Brain pericyte (primary cell): ENCODE measurements around the gene PRKG1.

Experiments
- DNase-seq: peaks from one replicate; pipeline ENCODE4 v3.0.0-alpha.2; 2012; ENCODE audit warnings: low read depth, low spot score

The PRKG1 gene

DNA sequence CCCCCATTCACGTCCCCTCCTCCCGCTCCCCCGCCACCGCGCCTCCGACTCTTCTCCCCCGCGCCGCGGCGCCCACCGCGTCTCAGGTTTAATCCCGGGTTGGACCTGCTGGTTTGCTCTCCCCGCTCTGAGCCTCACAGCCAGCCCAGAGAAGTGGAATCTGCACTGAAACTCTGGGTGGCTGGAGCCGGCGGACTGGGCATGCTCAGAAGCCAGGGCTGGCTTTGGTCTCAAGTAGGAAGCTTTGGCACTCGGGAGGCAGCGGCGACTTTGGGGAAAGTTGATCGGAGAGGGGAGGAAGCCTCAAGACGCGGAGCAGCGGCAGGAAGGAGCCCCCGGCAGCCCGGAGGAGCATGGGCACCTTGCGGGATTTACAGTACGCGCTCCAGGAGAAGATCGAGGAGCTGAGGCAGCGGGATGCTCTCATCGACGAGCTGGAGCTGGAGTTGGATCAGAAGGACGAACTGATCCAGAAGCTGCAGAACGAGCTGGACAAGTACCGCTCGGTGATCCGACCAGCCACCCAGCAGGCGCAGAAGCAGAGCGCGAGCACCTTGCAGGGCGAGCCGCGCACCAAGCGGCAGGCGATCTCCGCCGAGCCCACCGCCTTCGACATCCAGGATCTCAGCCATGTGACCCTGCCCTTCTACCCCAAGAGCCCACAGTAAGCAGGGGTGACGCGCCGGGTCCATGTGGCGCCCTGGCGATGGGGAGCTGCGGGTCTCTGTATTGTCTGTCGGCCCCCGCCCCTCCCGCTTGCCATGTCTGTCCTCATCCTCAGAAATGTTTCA lies at the start of gene PRKG1:
Gene PRKG1 (plus strand): TSS at position 250 of the 791 bp plus-strand sequence.
- DNase-seq = peak; percentile 40

DNA sequence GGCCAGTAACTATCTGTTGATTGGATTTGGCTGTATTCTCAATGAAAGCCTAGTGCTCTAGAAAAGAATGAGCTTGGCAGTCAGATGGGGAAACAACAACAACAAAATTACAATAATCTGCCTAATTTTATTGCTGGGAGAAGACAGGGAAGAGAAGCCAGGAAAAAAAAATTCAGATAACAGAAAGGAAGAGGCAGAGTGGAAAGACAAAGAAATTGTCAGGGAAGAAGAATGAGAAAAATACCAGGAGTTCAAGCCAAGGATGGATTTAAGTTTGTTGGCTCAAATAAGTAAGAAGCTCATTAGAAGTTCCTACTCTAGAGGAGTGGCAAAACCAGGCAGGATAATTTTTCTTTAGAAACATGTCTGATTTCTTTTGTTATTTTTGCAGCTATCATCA lies 45.9 kb upstream of the PRKG1 start:
- no peak for DNase-seq

DNA sequence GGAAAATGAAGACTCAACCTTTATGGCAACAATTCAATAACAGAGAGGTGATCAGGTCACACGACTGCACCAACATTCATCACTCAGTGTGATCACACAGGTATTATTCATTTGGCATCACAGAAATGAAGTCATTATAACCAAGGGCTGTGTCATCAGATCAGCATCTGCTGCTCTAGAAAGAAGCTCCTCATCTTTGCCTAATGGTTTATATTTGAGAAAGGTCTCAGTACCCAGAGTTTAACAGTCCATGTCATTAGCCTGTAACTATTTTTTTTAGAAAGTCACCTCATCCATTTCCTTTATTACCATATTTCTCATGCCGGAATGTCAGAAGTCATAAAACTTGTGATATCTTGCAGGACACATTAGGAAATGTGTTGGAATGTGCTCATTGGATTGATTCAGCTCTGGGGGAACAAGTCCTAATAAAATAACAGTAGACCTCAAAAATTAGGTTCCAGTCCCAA lies 45.1 kb upstream of the PRKG1 start:
- DNase-seq = no peak

DNA sequence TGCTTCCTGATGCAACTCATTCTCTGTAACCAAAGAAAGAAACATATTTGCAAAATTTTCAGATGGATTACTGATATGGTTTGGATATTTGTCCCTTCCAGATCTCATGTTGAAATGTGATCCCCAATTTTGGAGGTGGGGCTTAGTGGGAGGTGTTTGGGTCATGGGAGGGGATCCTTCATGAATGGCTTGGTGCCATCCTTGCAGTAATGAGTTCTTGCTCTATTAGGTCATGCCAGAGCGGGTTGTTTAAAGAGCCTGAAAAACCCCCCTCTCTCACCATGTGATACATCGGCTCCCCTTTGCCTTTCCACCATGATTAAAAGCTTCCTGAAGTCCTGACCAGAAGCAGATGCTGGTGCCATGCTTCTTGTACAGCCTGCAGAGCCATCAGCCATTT lies 43.8 kb upstream of the PRKG1 start:
- DNase-seq = no peak

DNA sequence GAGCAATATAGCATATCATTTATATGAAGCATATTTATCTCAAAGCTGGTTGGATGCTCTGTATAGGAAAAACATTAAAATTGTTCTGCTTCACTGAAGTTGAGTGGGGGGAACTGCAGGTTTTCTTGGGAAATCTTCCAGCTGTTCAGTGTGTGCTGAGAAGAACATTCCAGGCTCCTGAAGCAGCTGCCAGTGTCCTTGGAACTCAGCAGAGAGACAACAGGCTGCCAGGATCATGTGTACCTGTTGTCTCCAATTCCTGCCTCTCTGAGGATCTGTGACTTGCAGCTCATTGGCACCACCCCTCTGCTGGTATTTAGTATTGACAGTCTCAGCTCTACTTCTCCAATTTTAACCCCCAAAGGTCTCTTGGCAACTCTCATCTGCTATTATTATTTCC lies 42.3 kb upstream of the PRKG1 start:
- DNase-seq = no peak

DNA sequence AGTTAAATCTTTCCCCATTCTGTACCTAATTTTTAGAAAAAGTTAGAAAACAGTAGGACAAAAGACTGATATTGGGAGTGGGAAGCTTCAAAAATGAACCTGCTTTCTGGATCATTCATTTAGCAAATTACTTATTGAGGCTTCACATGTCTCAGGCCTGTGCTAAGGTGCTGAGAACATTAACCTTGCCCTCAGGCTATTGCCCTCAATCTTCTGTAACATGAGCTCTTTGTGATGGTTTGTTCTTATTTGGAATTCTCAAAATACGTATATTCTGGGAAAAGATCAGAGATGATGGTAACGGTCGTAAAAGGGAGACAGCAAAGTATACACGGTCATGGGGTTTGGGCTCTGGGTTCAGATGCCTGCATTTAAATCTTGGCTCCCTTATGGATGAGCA lies 39.5 kb upstream of the PRKG1 start:
- no peak for DNase-seq

DNA sequence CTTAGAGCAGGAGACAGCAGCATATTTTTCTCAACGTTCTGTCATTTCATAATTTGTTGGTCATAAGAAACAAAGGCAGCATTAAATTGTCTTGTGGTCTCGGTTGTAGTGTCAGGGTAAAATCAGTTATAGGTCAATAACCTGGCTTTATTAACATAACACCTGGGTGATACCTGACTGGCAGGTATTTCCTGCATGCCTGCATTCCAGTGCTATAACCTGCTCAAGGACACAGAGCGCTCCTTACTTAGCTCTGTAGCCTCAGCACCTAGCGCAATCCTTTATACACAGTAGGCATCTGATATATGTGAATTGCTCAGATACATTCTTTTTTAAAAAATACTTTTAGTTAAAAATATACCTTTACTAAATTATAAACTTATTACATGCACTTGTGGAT lies 38.9 kb upstream of the PRKG1 start:
- DNase-seq = no peak

DNA sequence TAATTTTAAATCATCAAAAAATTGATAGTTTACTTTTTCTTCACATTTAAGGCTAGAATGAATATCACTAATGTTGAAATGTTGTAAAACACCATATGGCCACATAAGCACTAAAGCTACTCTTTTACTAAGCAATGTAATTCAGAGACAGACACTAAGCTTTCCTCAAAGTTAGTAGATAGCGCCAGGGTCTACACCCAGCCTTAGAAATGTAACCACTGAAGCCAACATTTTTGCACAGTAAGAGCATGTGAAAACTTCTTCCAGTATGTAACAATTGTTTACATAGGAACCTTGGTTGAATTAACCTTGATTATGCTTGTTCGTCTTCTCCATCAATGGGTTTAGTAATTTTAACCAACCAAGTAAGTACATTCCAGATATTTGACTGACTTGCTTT lies 28.4 kb upstream of the PRKG1 start:
- no peak for DNase-seq

DNA sequence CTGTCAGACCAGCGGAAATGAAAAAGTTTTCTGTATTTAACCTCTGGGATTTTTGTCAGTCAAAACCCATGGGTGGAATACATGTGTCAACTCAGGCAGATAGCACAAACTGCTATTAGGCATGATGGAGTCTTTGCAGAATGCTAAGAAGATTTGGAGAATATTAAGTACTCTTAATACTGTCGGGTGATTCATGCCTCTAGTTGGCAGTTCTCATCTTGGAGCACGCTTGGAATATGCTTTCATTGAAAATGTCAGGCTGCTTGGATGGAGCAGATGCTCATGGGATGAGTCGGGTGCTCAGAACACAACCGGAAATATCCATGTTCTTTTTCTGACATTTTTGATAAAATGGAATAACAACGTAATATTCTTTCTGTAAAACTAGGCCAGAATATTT lies 27.6 kb upstream of the PRKG1 start:
- no peak for DNase-seq

DNA sequence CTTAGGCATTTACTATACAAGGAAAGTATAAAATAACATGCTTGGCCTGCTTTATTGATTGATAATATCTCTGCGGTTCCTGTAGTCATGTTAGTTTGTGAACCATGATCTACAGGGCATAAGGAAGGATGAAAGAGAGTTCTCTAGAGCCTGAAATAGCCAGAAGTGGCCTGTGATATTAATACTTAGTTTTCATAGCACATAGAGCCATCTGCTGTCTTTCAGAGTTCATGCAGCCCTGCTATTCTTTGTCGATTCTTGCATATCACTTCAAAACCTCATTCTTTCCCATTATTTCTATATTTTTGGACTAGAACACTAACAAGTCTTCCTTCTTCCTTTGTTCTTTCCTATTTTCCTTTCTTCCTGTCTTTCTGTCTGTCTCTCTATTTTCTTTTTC lies 26.4 kb upstream of the PRKG1 start:
- DNase-seq = no peak

DNA sequence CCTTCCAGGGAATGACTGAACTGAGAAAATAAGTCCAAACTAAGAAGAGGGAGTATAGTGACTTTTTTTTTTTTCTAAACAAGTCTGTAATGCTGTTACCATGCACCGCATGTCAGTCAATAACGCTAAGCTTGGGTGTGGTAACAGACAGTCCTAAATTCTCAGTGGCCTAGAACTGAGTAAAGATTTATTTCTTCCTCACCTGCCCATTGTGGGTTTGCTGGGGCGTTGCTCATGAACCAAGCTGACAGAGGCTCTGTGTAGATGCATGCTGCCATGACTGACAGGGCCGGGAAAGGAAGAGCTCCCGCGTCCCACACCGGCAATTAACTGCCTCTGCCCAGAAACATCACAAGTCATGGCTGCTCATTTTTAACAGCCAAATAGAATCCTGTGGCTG lies 25.5 kb upstream of the PRKG1 start:
- no peak for DNase-seq

DNA sequence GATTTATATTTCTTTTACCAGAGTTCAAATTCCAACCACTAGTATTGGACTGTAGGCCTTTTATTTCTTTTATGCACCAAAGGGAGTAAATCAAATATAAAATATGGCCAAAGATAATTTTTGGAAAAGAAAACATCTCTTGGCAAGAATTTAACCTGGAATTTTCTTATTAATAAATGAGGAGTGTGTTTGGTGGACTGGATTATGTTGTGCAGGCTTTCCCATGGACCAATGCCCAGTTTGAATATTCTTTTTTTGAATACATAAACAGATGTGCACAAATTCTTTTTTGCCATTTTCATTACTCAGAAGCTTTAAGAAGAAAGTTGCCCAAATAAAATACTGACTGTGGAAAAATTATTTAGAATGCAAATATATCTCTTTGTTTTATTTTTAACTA lies 22.1 kb upstream of the PRKG1 start:
- no peak for DNase-seq

DNA sequence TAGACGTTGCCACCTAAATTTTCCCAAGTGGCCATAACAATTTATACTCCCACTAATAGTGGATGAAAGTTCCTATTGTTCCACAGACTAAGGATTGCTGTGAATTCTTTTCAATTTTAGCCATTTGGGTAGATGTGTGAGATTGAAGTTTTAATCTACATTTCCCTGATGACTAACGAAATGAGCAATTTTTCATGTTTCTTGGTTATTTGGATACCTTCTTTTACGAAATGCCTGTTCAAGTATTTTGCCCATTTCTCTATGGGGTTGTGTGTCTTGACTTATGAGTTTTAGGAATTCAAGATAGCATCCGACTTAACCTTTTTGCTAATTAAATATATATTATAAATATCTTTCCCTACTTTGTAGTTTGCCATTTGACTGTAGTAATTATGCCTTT lies 16.4 kb upstream of the PRKG1 start:
- DNase-seq = no peak

DNA sequence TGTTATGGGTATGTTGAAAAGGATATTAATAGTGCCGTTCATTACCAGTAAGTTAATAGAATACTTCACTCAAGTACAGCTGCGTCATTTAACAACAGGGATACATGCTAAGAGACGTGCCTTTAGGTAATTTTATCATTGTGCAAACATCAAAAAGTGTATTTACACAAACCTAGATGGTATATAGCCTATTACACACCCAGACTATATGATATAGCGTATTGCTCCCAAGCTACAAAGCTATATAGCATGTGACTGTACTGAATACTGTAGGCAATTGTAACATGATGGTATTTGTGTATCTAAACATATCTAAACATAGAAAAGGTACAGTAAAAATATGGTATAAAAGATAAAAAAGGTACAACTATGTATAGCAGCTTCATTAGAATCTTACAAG lies 11.1 kb upstream of the PRKG1 start:
- no peak for DNase-seq

DNA sequence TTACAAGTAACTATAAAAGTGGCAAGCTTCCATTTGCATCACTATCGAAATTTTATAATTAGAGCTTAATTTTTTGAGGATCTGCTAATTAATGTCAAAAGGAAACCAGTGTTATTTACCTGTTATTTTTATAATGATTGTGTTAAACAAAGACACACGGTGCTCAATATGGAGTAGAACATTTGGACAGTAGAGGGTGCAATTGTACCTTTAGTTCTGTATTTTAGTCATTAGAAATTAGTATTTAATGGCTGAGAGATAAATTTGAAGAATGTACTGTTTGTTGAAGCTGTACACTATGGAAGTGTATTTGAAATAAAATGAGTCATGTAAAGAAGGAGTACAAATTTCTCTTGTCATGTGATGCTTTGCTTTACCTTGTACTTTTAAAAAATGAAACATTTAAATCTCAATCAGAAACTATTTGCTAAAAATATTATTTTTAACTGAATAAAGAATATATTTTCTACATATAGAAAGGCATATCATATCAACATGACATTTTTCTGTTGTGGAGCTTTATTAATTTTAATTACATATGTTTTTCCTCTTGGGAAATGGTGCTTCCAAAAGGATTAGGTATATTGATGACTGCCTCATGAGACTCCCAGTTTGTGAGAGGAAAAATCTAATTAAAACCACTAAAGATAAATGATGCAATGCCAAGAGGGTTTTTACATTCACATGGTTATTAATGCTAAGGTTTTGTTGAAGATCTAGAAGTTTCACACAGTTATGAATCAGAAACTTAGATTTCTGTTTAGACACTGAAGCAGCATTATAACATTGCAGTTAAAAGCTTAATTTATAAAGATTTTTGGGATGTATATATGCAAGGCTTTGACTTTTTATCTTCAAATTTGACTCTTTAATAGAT lies 10.4 kb upstream of the PRKG1 start:
- no peak for DNase-seq

DNA sequence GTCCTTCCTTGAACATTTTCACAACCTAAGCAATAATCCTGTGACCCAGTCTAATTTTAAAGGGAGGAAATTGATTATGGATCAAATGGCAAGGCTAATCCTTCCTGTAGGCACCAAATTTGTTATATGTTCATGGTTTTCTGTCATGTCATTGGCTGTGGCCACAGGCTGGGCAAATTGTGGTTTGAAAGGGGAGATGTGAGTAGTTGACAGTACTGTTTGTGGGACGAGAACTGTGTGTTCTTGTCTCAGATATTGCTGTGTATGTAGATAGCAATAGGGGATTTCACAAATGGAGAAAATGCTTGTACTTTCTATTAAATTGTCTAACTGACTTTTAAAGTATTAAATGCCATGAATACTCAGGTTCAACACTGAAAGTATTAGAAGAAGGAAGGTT lies 8.1 kb upstream of the PRKG1 start:
- DNase-seq = no peak

DNA sequence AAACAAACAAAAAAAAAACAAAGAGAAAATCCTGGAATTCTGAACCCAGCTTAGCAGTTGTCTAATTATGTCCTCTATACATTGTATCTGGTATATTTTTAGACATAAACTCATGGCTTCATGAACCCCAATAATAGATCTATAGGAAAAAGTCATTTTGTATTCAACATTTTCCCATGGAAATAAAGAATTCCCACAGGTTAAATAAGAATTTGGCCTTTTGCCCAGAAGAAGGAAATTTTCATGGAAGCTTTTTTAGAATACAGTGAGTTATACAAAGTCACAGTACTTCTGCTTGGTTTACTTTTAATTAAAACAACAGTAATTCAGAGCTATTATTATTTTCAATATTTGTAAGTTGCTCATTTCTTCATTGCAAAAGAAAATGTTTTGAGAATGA lies 2.1 kb upstream of the PRKG1 start:
- DNase-seq = no peak

DNA sequence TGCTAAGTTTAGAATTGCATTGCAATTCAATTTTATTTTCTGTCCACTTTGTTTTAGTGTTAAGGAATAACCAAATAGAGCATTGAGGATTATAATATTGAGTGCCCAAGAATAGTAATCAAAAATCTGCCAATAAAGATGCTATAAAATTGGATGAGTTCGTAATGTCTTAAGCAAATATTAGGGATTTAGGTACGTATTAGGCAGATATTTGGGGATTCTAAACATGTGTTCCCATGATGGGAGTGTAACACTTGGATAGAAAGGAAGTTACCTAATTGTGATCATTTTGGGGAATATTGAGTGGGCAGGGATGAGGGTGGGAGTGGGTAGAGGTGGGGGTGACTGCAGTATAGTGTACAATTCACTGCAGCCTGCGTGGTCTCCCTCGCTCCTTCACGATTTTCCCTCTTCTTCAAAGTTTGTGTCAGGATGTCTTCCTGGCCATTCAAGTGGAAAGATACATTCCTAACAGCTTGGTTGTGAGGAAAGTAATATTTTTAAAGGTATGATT lies 1.3 kb upstream of the PRKG1 start:
- DNase-seq = no peak

DNA sequence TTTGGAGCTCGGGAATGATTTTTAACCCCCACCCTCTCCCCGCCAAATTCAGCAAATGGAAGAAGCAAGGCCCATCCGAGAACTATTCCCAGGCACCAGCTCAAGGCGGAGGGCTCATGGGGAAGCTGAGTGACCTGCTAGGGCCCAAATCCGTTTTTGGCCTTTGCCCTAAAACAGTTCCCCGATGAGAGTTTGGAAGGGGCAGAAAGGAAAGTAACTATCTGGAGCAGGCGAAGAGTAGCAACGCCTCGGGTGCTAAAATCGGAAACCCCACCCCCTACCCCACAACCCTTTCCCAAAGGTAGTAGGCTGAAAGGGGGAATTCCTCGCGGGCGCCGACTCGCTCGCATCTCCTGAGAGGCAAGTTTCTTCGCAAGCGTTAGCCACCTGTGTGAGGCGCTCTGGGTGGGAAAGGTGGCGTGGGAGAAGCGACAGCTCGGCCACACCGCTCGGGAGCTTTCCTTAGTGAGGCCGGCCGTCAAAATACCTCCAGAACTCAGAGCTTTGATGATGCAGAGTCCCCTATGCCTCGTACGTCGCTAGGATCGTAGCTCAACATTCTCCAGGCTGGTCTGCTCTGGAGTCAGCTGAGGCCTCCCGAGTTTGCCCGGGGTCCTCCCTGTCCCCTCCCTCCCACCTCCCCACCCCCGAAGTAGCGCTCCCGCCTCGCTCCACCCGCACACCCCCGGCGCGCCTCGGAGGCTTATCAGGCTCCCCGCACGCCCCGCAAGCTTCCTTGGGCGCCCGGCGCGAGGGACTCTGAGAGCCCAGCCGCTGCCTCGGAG lies 642 bp upstream of the PRKG1 start:
- DNase-seq = no peak

DNA sequence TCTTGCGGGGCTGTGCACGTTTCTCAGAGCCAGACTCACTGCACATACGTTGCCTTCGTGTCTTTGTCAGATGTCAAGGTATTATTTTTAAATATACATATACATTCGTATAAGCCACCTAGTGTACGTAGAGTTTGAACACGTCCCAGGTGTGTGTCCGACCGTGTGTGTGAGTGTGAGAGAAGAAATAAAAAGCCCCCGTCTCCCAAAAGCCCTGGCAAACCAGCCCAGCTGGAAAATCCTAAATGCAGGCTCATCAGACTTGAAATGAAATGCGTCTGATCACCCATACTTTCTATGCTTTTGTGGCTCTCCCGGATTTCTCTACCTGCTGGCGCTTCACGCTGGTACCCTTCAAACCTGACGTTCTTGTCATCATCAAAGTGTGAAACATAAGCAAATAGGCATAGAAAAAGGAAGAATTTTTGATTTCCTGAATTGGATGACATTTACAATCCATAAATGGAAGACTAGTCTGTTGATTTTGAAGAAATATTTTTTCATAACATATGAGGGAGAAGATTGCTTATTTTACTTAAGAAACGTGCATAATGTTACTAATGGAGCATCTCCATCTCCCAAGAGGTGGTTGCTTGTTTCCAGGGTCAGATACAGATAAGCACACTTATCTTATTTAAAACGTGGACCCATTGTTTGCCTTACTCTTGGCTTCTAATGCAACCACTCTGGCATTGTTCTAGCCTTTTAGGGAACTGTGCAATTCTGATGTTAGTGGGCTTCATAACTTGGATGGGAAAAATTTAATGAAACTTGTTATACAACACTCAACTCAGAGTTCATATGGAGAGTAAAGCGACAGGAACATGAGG lies 971 bp downstream of the PRKG1 start:
- no peak for DNase-seq

DNA sequence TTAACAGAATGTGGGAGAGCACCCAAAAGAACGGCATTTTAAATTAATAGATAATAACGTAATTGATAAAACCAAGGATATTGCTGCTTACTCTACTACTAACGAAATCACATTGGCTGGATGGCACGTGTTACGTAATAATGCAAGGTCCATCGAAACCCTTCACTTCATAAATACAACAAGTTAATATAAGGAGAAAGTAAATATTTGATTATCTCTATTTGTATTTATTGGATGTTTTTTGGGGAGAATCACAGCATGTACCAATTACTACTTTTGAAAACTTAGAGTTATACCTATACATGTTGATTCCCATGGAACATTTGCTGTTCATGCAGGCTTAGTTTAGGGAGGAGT lies 1.6 kb downstream of the PRKG1 start:
- no peak for DNase-seq
